H9 (cell line): ENCODE measurements around the gene VOPP1. TPM values are rescaled to one million over a fixed set of nuclear protein-coding genes. Genes with fewer than 3 reads are reported as not detected.
A peak's percentile ranks its signal among the peaks of the same experiment; 100 is the strongest.

Experiments used
- DNase-seq: peaks from one replicate; pipeline ENCODE4 v3.0.0-alpha.2; 2017
- H2AFZ ChIP-seq: one replicate; pipeline ENCODE4 v1.6.1; 2013; ENCODE audit warnings: mild to moderate bottlenecking, low read length, control low read depth, moderate library complexity
- H2AK5ac ChIP-seq: 2 replicates; pipeline ENCODE4 v1.6.1; 2013; ENCODE audit warnings: low read length, control low read depth, mixed read lengths; ENCODE audit not compliant: insufficient read length
- H2BK120ac ChIP-seq: one replicate; pipeline ENCODE4 v1.6.1; 2013; ENCODE audit warnings: low read depth, mild to moderate bottlenecking, low read length, control low read depth, inconsistent platforms; ENCODE audit not compliant: poor library complexity, severe bottlenecking
- H2BK12ac ChIP-seq: 2 replicates; pipeline ENCODE4 v1.6.1; 2013; ENCODE audit warnings: low read length, control low read depth, mixed read lengths, low read depth; ENCODE audit not compliant: insufficient read length
- H2BK15ac ChIP-seq: 2 replicates; pipeline ENCODE4 v1.6.1; 2013; ENCODE audit warnings: low read depth, low read length, control low read depth
- H2BK20ac ChIP-seq: one replicate; pipeline ENCODE4 v1.6.1; 2013; ENCODE audit warnings: low read depth, mild to moderate bottlenecking, low read length, control low read depth, inconsistent platforms; ENCODE audit not compliant: poor library complexity, severe bottlenecking
- H2BK5ac ChIP-seq: 2 replicates; pipeline ENCODE4 v1.6.1; 2013; ENCODE audit warnings: low read length, control low read depth, mixed read lengths; ENCODE audit not compliant: insufficient read length
- H3K14ac ChIP-seq: 2 replicates; pipeline ENCODE4 v1.6.1; 2013; ENCODE audit warnings: low read length, control low read depth; ENCODE audit not compliant: insufficient read depth
- H3K18ac ChIP-seq: 2 replicates; pipeline ENCODE4 v1.6.1; 2013; ENCODE audit warnings: low read depth, mild to moderate bottlenecking, mixed read lengths, low read length, control low read depth; ENCODE audit not compliant: insufficient read length
- H3K23ac ChIP-seq: 2 replicates; pipeline ENCODE4 v1.6.1; 2013; ENCODE audit warnings: low read length, control low read depth, mixed read lengths, low read depth; ENCODE audit not compliant: insufficient read length
- H3K23me2 ChIP-seq: 2 replicates; pipeline ENCODE4 v1.6.1; 2013; ENCODE audit warnings: low read depth, mild to moderate bottlenecking, mixed read lengths, low read length, control low read depth; ENCODE audit not compliant: insufficient read length, poor library complexity, severe bottlenecking
- H3K27ac ChIP-seq: 2 replicates; pipeline ENCODE4 v1.5.1; 2013; ENCODE audit warnings: low read length, control low read depth, mixed read lengths, low read depth; ENCODE audit not compliant: insufficient read length
- H3K27me3 ChIP-seq: 2 replicates; pipeline ENCODE4 v1.6.1; 2013; ENCODE audit warnings: low read length, control low read depth, inconsistent platforms; ENCODE audit not compliant: insufficient read depth
- H3K4ac ChIP-seq: 2 replicates; pipeline ENCODE4 v1.6.1; 2013; ENCODE audit warnings: low read depth, mild to moderate bottlenecking, control low read depth, inconsistent platforms, low read length, moderate library complexity
- H3K4me1 ChIP-seq: 2 replicates; pipeline ENCODE4 v1.6.1; 2013; ENCODE audit warnings: low read length, control low read depth, inconsistent platforms; ENCODE audit not compliant: insufficient read depth
- H3K4me2 ChIP-seq: 2 replicates; pipeline ENCODE4 v1.6.1; 2013; ENCODE audit warnings: low read length, control low read depth, mixed read lengths; ENCODE audit not compliant: insufficient read length, insufficient read depth
- H3K56ac ChIP-seq: 2 replicates; pipeline ENCODE4 v1.6.1; 2013; ENCODE audit warnings: low read depth, mild to moderate bottlenecking, mixed read lengths, low read length, control low read depth; ENCODE audit not compliant: insufficient read length
- H3K79me1 ChIP-seq: 2 replicates; pipeline ENCODE4 v1.6.1; 2013; ENCODE audit warnings: low read depth, mild to moderate bottlenecking, moderate library complexity, low read length, control low read depth, inconsistent platforms; ENCODE audit not compliant: insufficient read depth, poor library complexity, severe bottlenecking
- H3K79me2 ChIP-seq: 2 replicates; pipeline ENCODE4 v1.6.1; 2013; ENCODE audit warnings: low read length, control low read depth, inconsistent platforms; ENCODE audit not compliant: insufficient read depth
- H3K9ac ChIP-seq: 2 replicates; pipeline ENCODE4 v1.6.1; 2013; ENCODE audit warnings: low read length, control low read depth, mixed read lengths; ENCODE audit not compliant: insufficient read length; ENCODE audit errors: extremely low read depth
- H3K9me3 ChIP-seq: one replicate; pipeline ENCODE4 v1.6.1; 2013; ENCODE audit warnings: low read depth, low read length, inconsistent platforms; ENCODE audit not compliant: control insufficient read depth
- H3T11ph ChIP-seq: one replicate; pipeline ENCODE4 v1.6.1; 2013; ENCODE audit warnings: mild to moderate bottlenecking, low read length, control low read depth, inconsistent platforms
- H4K20me1 ChIP-seq: one replicate; pipeline ENCODE4 v1.6.1; 2013; ENCODE audit not compliant: control insufficient read depth, insufficient read length, insufficient read depth
- H4K5ac ChIP-seq: 2 replicates; pipeline ENCODE4 v1.6.1; 2013; ENCODE audit warnings: low read depth, mild to moderate bottlenecking, mixed read lengths, low read length, control low read depth; ENCODE audit not compliant: insufficient read length
- H4K8ac ChIP-seq: replicated peaks from 2 replicates; pipeline ENCODE4 v1.6.1; 2013; ENCODE audit warnings: low read length, control low read depth, mixed read lengths, low read depth; ENCODE audit not compliant: insufficient read length
- H4K91ac ChIP-seq: 2 replicates; pipeline ENCODE4 v1.6.1; 2013; ENCODE audit warnings: low read depth, mild to moderate bottlenecking, moderate library complexity, mixed read lengths, low read length, control low read depth; ENCODE audit not compliant: insufficient read length
- H3K27ac Mint-ChIP-seq, 3 experiments: 2 replicates in 2 of 3; 3 replicates in 1 of 3; pipeline ENCODE4 v1.8.0; 2020 to 2021; ENCODE audit warnings: mixed read lengths in 3 of 3, mild to moderate bottlenecking in 1 of 3, moderate library complexity in 1 of 3
- H3K27me3 Mint-ChIP-seq: 2 replicates; pipeline ENCODE4 v1.8.0; 2021; ENCODE audit warnings: low read depth, mild to moderate bottlenecking, moderate library complexity, mixed read lengths
- H3K36me3 Mint-ChIP-seq, 3 experiments: 2 replicates in 2 of 3; 3 replicates in 1 of 3; pipeline ENCODE4 v1.8.0; 2020 to 2021; ENCODE audit warnings: low read depth in 3 of 3, mixed read lengths in 3 of 3; ENCODE audit not compliant: insufficient read depth in 1 of 3
- H3K4me1 Mint-ChIP-seq, 2 experiments: 2 replicates each; pipeline ENCODE4 v1.8.0; 2020; ENCODE audit warnings: mixed read lengths in 2 of 2
- H3K4me3 Mint-ChIP-seq, 2 experiments: 2 replicates in 1 of 2; 3 replicates in 1 of 2; pipeline ENCODE4 v1.8.0; 2020 to 2021; ENCODE audit warnings: mild to moderate bottlenecking in 2 of 2, mixed read lengths in 2 of 2, moderate library complexity in 1 of 2
- H3K9me3 Mint-ChIP-seq, 2 experiments: 2 replicates in 1 of 2; 3 replicates in 1 of 2; pipeline ENCODE4 v1.8.0; 2020; ENCODE audit warnings: mild to moderate bottlenecking in 2 of 2, mixed read lengths in 2 of 2, moderate library complexity in 1 of 2
- WGBS: extraction: QIAGEN DNeasy Blood & Tissue Kit; methylation state at CpG from one replicate; pipeline ENCODE4 v1.1.7; 2013; ENCODE audit warnings: missing lambda C conversion rate, low lambda C conversion rate, mixed read lengths; ENCODE audit not compliant: insufficient read length; ENCODE audit errors: extremely low coverage; 5-methylcytosine and 5-hydroxymethylcytosine counted together
- total RNA-seq: library from RNA; stranded (reverse); gene quantifications from 2 replicates; pipeline ENCODE4 v1.2.1, GENCODE V29; 2021
- TF ChIP-seq, protein P1 (sequence below): fragments of 200-600 bp; sonication (generic); conservative IDR thresholded peaks from 3 replicates; pipeline ENCODE4 v1.8.0; 2021; ENCODE audit warnings: antibody characterized with exemption, mild to moderate bottlenecking

Gene VOPP1
- total RNA-seq, 1 experiment from 2014 or later = 55.7 TPM

DNA sequence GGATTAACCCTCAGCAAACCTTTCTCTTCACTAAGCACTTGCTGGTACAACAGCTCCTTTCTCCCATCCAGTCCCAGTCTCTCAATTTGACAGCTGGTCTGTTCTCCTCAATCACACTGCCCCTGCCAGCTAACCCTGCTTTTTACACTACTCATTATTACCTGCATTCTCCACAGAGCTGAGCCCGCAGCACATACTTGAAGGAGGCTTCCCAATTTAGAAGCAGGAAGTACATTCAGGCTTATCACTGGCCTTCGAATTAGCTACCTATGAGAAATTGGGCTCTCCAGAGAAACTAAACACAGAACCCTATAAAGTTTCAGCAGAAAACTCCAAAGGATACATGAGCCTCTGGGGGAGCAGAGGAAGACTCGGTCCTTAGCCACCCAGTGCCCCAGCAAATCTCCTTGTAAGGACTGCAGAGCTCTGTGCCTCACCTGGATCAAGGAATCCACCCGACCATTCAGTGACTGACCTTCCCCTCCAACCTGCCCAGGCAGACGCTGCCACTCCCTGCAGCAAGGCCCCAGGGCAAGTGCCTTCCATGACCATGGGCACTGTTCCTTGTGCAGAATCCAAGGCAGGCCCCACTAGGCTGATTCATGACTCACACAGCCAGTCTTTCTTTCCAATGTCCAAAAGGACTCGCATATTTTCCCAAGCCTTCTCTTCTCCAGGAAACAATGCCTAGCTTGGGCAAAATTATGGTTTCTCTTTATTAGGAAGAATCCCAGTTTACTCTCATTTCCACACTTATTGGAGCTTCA, 68.0 kb downstream of the VOPP1 start:
- H3K56ac ChIP-seq = no peak overlapping the region
- H2BK5ac ChIP-seq = no peak overlapping the region
- no peaks in the 10 kb centered on the region for H3K27me3 Mint-ChIP-seq
- no peak overlapping the region for H2BK20ac ChIP-seq
- no peak overlapping the region for H3T11ph ChIP-seq
- no peaks in the 10 kb centered on the region for H3K9me3 ChIP-seq
- H2BK12ac ChIP-seq = no peak overlapping the region
- no peak overlapping the region for H3K4ac ChIP-seq
- peak overlapping the region in 2 of 3 experiments; percentile 6 to 76; a peak in 4 of 7 replicates for H3K27ac Mint-ChIP-seq
- H3K14ac ChIP-seq = no peak overlapping the region
- H3K36me3 Mint-ChIP-seq = peaks cover 3 to 6% (median 4%) of the 10 kb centered on the region in 3 experiments; a peak in 4 of 7 replicates
- H3K18ac ChIP-seq = no peak overlapping the region
- TF ChIP-seq, protein P1, sequence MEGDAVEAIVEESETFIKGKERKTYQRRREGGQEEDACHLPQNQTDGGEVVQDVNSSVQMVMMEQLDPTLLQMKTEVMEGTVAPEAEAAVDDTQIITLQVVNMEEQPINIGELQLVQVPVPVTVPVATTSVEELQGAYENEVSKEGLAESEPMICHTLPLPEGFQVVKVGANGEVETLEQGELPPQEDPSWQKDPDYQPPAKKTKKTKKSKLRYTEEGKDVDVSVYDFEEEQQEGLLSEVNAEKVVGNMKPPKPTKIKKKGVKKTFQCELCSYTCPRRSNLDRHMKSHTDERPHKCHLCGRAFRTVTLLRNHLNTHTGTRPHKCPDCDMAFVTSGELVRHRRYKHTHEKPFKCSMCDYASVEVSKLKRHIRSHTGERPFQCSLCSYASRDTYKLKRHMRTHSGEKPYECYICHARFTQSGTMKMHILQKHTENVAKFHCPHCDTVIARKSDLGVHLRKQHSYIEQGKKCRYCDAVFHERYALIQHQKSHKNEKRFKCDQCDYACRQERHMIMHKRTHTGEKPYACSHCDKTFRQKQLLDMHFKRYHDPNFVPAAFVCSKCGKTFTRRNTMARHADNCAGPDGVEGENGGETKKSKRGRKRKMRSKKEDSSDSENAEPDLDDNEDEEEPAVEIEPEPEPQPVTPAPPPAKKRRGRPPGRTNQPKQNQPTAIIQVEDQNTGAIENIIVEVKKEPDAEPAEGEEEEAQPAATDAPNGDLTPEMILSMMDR = no peak
- H3K4me2 ChIP-seq = no peak overlapping the region
- H2AK5ac ChIP-seq = no peak overlapping the region
- H3K4me1 ChIP-seq = no peaks in the 10 kb centered on the region
- no peak overlapping the region for H3K23ac ChIP-seq
- H4K91ac ChIP-seq = no peak overlapping the region
- no peak overlapping the region for H2BK15ac ChIP-seq
- DNase-seq = no peak
- H3K4me1 Mint-ChIP-seq = peaks cover 20 to 21% of the 10 kb centered on the region in 2 experiments
- no peak overlapping the region for H4K8ac ChIP-seq
- no CpG with 5 or more reads among the region's 6 CpGs for WGBS
- H3K9me3 Mint-ChIP-seq = no peaks in the 10 kb centered on the region
- H3K27me3 ChIP-seq = no peaks in the 10 kb centered on the region
- no peak overlapping the region for H3K4me3 Mint-ChIP-seq
- no peak overlapping the region for H2BK120ac ChIP-seq
- H4K20me1 ChIP-seq = no peaks in the 10 kb centered on the region
- H3K23me2 ChIP-seq = no peaks in the 10 kb centered on the region
- H3K79me1 ChIP-seq = peaks cover 1% of the 10 kb centered on the region
- no peak overlapping the region for H3K9ac ChIP-seq
- no peak overlapping the region for H4K5ac ChIP-seq
- H3K79me2 ChIP-seq = no peaks in the 10 kb centered on the region; the same call in 1 of the 2 replicates
- no peak overlapping the region for H3K27ac ChIP-seq
- H2AFZ ChIP-seq = no peak overlapping the region
